GM21528 (cell line): ENCODE measurements around the gene ERC1.

ENCODE experiments used
- ATAC-seq: cut with Tn5 transposase; IDR thresholded peaks from one replicate; pipeline ENCODE4 v1.9.1; 2021; ENCODE audit warnings: mild to moderate bottlenecking, moderate library complexity; ENCODE audit not compliant: unreplicated experiment, low FRiP score

Gene ERC1

GRCh38 chr12:1517734-1518525 is 526.9 kb downstream of the ERC1 start:
- no peak for ATAC-seq

GRCh38 chr12:1518591-1519516 is 527.8 kb downstream of the ERC1 start:
- no peak for ATAC-seq

GRCh38 chr12:1519642-1520041 is 528.6 kb downstream of the ERC1 start:
- ATAC-seq, result no peak

- no peak for ATAC-seq
Observed at GRCh38 chr12:1523046-1523445, 532.0 kb downstream of the ERC1 start.

- ATAC-seq, result no peak
Observed at GRCh38 chr12:1523558-1524050, 532.6 kb downstream of the ERC1 start.

GRCh38 chr12:1525858-1526257 is 534.8 kb downstream of the ERC1 start:
- no peak for ATAC-seq

GRCh38 chr12:1527789-1528188 is 536.8 kb downstream of the ERC1 start:
- no peak for ATAC-seq

GRCh38 chr12:1528791-1529190 is 537.8 kb downstream of the ERC1 start:
- no peak for ATAC-seq

GRCh38 chr12:1529228-1529861 is 538.3 kb downstream of the ERC1 start:
- ATAC-seq, result no peak

GRCh38 chr12:1529862-1530591 is 539.0 kb downstream of the ERC1 start:
- no peak for ATAC-seq

GRCh38 chr12:1530592-1531152 is 539.6 kb downstream of the ERC1 start:
- ATAC-seq, result no peak

GRCh38 chr12:1531153-1531653 is 540.2 kb downstream of the ERC1 start:
- no peak for ATAC-seq

- ATAC-seq, result no peak
Observed at GRCh38 chr12:1531654-1532374, 540.8 kb downstream of the ERC1 start.

- ATAC-seq, result no peak
Observed at GRCh38 chr12:1532375-1533165, 541.5 kb downstream of the ERC1 start.

GRCh38 chr12:1533205-1533601 is 542.2 kb downstream of the ERC1 start:
- peak; percentile 15 for ATAC-seq

- ATAC-seq, result peak; percentile 44
Observed at GRCh38 chr12:1533602-1534304, 542.7 kb downstream of the ERC1 start.

- ATAC-seq, result peak; percentile 38
Observed at GRCh38 chr12:1534748-1535147, 543.7 kb downstream of the ERC1 start.

GRCh38 chr12:1536817-1537216 is 545.8 kb downstream of the ERC1 start:
- no peak for ATAC-seq
